HG03354 (cell line): Measurements from ENCODE around the gene ACTR3.
A peak's percentile ranks its signal among the peaks of the same experiment; 100 is the strongest.
"Not testable (repeated sequence)": the region's sequence is repeated elsewhere in the genome, so short reads cannot be mapped to it uniquely, and the experiment has no call there.

Experiments
- ATAC-seq: cut with Tn5 transposase; IDR thresholded peaks from one replicate; pipeline ENCODE4 v1.9.1; 2021; ENCODE audit warnings: mild to moderate bottlenecking; ENCODE audit not compliant: unreplicated experiment, poor library complexity, severe bottlenecking

Gene ACTR3

DNA sequence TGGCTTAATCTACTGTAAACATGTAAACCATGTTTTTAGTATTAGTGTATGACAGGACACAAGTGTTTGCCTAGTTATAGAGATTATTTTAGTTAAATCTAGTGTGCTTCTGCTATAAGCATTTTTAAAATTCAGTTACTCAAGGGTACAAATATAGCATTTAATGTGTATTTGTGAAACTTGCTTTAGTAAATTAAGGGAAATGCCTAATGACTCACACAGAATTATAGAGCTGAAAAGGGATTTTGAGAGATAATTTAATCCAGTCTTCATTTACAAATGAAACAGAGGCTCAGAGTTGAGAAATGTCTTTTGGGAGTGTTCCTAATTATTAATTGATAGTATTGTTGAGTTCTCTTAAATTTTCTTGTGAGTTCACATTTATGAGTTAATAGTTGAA lies 8.2 kb downstream of the ACTR3 start:
- no peak for ATAC-seq

DNA sequence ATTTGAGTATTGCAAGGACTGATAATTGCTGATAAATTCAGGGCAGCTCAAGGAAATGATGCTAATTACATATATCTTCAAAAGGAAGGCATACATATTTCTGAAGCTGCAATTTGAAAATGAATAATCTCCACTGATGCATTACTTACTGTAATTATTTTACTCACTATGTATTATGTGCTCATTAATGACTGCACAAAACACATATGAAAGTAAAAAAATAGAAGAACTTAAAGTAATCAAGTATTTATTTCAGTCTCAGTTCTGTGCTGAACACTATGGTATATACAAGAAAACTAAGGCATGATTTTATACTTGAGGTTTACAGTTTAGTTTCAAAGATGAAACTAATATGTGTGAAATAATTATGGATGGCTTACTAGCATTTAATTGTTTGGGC lies 9.3 kb downstream of the ACTR3 start:
- ATAC-seq = no peak

DNA sequence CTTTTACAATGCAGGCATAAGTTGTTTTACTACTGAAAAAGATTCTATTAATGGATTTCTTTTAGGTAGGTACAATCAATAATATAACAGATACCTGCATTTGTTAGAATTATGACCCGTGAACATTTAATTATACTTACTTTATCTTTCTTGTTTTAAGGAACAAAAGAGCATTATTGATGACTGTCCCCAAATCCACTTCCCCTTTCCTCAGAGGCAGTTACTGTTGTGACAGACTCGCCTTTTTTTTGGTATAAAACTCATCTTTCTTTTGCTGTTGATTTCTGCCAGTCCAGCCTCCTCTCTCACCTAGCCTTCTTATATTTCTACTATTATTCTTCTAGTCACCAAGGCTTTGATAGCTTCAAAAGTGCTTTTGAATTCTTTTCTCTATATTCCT lies 12.1 kb downstream of the ACTR3 start:
- ATAC-seq = no peak

DNA sequence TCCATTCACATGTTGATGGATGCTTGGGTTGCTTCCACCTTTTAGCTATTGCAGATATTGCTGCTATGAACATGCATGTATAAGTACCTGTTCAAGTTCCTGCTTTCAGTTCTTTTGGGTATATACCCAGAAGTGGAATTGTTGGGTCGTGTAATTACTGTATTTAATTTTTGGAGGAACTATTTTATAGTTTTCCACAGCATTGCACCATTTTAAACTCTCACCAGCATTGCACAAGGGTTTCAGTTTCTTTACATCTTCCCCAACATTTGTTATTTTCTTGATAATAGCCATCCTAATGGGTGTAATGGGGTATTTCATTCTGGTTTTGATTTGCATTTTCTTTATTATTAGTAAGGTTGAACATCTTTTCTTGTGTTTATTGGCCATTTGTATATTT lies 16.0 kb downstream of the ACTR3 start:
- no peak for ATAC-seq

DNA sequence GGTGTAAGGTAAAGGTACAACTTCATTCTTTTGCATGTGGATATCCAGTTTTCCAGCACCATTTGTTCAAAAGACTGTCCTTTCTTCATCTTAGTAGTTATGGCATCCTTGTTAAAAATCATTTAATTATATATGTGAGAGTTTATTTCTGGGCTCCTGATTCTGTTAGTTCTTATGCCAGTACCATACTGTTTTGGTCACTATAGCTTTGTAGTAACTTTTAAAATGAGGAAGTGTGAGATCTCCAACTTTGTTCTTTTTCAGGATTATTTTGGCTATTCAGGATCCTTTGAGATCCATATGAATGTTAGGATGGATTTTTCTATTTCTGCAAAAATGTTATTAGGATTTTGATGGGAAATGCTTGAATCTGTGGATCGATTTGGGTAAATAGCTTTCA lies 16.8 kb downstream of the ACTR3 start:
- ATAC-seq = no peak

DNA sequence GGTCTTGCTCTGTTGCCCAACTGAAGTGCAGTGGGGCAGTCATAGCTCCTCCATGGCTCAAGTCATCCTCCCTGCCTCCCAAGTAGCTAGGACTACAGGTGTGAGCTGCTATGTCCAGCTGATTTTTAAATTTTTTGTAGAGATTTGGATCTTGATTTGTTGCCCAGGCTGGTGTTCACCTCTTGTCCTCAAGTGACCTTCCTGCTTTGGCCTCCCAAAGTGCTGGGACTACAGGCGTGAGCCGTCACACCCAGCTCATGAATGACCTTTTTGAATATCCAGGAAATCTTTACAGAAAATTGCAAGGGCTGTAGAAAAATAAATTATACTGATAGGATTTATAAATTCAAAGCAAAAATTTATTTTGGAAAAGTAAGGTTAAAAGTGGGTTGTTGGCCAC lies 17.4 kb downstream of the ACTR3 start:
- no peak for ATAC-seq

DNA sequence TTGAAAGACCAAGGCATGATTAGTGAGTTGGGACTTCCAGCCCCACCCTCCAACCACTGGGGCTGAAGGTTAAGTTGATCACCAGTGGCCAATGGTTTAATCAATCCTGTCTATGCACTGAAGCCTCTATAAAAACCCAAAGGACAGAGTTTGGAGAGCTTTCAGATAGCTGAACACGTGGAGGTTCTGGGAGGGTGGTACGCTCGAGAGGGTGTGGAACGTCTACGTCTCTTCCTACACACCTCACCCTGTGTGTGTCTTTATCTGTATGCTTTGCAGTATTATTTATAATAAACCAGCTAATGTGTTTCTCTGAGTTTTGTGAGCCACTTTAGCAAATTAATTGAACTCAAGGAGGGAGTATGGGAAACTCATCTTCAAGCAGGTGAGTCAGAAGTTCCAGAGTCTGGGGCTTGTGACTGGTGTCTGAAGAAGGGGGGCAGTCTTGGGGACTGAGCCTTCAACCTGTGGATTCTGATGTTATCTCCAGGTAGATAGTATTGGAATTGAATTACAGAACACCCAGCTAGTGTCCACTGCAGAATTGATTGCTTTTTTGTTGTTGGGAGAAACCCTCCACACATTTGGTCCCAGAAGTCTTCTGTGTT lies 20.3 kb downstream of the ACTR3 start:
- peak; percentile 36 for ATAC-seq

DNA sequence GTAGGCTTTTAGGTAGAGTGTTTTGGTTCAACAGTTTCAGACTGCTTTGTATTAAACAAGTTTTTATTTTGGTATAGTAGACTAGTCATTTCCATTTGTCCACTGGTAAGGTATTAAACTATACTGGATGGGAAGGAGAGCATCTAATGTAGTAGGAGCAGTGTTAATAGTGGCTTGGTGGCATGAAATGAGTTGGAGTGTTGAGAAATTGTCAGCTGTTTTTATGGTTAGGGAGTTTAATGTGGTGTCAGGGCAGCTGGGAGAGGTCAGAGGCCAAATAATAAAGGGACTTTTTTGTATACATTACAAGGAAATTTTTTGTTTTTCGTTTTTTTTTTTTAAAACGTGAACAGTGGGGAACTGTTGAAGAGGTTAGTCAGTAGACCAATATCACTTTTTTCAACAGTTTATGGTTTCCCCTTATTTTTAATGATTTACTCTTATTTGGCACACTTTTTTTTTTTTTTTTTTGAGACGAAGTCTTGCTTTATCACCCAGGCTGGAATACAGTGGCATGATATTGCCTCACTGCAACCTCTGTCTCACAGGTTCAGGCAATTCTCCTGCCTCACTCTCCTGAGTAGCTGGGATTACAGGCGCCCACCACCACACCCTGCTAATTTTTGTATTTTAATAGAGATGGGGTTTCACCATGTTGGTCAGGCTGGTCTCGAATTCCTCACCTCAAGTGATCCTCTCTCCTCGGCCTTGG lies 21.2 kb downstream of the ACTR3 start:
- ATAC-seq = peak; percentile 53

DNA sequence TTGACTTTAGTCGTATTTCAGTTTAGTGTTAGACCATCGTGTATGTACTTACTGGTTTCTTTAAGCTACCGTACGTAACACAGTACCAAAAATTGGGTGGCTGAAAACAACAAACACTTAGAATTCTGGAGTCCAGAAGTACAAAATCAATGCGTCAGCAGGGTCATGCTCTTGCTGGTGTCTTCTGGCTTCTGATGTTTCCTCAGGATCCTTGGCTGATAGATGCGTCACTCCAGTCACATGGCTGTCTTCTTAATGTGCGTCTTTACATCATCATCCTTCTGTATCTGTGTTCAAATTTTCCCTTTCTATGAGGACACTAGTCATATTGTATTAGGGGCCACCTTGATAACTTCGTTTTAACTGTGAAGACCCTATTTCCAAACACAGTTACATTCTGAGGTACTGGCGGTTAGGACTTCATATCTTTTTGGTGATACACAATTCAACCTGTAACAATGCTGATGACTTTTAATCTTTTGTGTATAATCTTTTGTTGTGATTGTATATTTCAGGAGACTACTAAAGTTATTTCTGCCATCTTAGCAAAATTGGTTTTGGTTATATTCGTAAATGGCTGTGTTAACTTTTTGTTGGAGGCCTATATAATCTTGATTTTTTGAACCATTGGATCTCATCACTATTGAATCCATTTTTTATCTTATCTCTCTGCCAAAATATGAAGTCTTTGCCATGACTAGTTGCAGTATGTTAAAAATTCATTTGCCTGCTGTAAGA lies 25.4 kb downstream of the ACTR3 start:
- no peak for ATAC-seq

DNA sequence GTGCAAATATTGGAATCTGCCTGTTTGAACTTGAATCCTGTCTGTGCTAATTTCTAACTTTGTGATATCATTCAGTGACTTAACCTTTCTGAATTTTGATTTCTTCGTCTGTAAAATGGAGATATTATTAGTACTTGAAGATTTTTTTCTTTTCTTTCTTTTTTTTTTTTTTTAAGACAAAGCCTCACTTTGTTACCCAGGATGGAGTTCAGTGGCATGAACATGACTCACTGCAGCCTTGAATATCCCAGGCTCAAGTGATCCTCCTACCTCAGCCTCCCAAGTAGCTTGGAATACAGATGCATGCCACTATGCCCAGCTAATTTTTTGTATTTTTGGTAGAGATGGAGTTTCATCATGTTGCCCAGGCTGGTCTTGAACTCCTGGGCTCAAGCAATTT lies 28.3 kb downstream of the ACTR3 start:
- ATAC-seq = no peak

DNA sequence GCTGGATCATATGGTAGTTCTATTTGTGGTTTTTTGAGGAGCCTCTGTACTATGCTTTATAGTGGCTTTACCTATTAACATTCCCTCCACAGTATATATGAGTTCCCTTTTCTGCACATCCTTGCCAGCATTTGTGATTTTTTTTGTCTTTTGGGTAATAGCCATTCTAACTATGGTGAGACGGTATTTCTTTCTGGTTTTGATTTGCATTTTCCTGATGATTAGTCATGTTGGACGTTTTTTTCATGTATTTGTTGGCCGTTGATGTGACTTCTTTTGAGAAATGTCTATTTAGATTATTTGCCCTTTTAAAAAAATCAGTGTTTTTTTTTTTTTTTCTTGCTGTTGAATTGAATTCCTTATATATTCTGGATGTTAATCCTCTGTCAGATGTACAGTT lies 31.1 kb downstream of the ACTR3 start:
- ATAC-seq = no peak

DNA sequence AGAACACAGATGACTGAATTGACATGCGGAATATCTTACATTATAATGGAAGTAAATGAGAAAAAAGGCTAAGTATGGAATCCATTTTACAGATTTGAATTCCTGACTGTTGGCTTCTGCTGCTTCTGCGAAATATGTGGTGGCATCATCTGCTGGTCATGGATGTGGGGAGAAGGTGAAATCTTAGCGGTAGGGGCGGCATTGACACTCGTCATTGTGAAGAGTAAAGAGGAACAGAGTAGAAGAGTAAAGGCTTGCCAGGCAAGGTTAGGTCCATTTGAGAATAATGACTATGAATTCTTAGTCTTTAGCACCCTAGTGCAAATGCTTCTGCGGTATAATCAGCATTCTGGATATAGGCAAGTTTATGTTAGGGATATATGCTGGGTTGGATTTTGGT lies 32.4 kb downstream of the ACTR3 start:
- ATAC-seq = no peak

DNA sequence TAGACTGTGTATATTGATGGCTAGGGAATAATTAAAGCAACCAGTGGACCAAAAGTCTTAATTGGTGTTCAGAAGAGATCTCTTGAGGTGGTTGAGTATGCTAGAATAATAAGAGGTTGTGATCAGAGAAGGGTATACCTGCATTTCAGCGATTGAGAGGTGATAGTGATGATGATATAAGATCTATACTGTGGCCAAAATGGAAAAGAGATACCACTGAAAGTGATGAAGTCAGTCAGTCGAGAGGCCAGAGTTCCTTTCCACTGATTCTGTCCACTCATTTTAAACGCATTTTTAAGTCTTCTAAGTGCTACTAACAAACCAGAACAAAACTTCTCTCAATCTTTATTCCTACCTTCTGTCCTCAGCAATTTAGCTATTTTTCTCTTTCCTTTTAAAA lies 32.9 kb downstream of the ACTR3 start:
- no peak for ATAC-seq

DNA sequence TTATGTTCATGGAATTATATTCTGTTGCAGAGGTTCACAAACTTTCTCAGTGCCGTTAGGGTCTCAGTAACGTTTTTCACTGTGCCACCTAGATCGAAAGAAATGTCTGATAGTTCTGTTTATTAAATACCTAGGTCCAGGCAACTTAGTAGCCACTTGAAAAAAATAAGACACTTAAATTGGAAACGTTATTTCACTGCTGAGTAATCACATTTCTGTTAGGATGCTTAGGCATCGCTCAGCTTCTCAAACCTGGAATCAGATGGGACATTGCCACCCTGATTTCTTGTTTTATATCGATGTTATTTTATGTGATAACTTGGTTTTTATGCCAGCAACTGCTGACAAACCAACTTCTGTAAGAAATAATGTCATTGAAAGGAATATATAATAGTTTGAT lies 36.0 kb downstream of the ACTR3 start:
- no peak for ATAC-seq

DNA sequence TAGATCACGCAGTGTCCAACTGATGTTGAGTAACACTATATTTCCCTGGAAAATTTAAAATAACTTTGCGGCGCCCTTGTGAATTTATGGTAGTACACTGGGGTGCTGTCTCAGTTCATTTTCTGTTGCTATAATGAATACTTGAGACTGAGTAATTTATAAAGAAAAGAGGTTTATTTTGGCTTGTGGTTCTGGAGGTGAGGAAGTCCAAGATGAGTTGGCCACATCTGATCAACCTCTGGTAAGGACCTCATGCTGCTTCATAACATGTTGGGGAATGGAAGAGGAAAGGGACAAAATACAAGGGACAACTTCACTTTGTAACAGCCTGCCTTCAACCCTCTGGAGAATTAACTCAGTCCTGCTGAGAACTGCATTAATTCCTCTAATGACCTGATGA lies 36.4 kb downstream of the ACTR3 start:
- ATAC-seq = no peak

DNA sequence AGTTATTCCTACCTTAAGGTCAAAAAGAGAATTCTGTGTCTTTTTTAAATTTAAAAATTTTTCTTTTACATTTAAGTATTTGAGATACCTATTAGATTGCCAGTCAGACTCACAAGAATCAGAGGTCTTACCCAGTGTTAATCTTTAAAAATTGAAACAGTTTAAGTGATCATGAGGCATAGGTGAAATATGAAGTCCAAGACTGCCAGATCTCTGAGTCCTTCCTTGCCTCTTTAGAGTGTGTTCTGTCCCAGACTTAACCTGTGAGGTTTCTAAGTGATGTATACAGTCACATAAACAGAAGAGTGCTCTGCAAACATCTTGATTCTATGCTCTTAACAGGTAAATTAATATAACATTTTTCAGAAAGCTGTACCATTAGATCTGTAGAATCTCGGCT lies 40.6 kb downstream of the ACTR3 start:
- ATAC-seq = no peak

DNA sequence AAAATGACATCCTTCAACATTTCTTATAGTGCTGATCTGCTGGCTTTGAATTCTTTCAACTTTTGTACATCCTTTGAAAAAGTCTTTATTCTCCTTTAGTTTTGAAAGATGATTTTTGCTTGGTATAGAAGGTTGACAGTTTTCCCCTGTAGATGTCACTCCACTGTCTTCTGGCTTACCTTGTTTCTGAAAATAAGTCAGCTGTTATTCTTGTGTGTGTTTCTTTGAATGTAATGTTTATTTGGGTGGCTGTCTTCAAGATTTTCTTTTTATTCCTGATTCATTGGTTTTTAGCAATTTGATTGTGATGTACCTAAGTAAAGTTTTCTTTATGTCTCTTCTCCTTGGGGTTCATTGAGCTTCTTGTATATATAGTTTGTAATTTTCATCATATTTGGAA lies 47.6 kb downstream of the ACTR3 start:
- no peak for ATAC-seq

DNA sequence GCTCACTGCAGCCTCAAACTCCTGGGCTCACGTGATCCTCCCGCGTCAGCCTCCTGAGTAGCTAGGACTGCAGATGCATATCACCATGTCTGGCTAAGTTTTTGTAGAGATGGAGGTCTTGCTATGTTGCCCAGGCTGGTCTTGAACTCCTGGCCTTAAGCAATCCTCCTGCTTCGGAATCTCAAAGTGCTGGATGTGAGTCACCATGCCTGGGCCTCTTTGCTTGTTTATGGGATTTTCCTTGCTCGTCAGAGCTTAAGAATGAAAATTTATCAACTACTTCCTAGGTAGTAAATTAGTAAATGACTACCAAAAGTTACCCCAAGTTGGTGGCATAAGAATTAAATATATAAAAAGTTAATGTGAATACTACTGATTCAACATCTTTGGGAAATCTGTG lies 51.0 kb downstream of the ACTR3 start:
- ATAC-seq = no peak

DNA sequence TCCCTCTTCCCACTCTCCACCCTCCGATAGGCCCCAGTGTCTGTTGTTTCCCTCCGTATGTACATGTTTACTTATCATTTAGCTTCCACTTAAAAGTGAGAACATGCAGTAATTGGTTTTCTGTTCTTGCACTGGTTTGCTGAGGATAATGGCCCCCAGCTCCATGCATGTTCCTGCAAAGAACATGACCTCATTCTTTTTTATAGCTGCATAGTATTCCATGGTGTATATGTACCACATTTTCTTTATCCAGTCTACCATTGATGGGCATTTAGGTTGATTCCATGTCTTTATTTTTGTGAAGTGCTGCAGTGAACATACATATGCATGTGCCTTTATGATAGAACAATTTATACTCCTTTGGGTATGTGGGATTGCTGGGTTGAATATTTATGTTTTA lies 55.9 kb downstream of the ACTR3 start:
- not testable (repeated sequence) for ATAC-seq

DNA sequence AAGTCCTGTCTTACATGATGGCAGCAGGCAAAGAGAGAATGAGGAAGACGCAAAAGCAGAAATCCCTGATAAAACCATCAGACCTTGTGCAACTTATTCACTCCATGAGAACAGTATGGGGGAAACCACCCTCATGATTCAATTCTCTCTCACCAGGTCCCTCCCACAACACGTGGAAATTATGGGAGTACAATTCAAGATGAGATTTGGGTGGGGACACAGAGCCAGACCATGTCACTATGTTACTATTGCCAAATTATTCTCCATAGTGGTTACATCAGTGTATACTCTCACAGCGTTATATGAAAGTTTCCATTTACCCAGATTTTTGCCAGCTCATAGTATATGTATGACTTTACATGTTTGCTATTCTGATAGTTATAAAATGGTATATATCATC lies 61.0 kb downstream of the ACTR3 start:
- not testable (repeated sequence) for ATAC-seq

DNA sequence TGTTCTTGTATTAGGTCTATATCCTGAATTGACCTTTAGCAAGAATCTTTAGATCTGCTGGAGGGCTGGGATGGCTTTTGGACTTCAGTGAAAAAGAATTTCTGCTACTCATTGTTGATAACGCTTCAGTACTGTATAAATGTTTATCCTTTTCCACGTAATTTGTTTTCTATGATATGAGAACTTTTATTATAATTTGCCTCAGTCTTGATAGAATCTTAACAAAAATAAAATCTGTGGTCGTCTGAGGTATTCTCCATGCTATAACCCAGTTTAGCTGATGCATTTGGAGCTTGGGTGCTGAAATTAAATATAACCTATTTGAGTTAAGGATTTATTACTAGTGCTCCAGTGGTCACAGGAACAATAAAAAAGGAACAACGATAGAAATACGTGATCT lies 71.1 kb downstream of the ACTR3 start:
- no peak for ATAC-seq
